D721Med (cell line): ENCODE results near the gene TBC1D16.

Source experiments
- DNase-seq: peaks from one replicate; pipeline ENCODE4 v3.0.0; 2011; ENCODE audit warnings: low spot score; ENCODE audit not compliant: insufficient read length
- FAIRE-seq: peaks from 2 replicates; lab custom pipeline; 2011; peaks lifted over from hg19 to GRCh38; lab: Jason Lieb, UNC
- CTCF ChIP-seq: IDR thresholded peaks from 2 replicates; pipeline ENCODE4 v1.5.1; 2012; ENCODE audit warnings: mild to moderate bottlenecking, control low read depth; ENCODE audit not compliant: insufficient read depth; ENCODE audit errors: missing control alignments

TBC1D16 gene

GRCh38 chr17:79985361-79985942 lies 50.2 kb downstream of the TBC1D16 start:
- FAIRE-seq (no peak), DNase-seq (no peak)
- no peak for TF ChIP-seq CTCF

- no peak for TF ChIP-seq CTCF
- FAIRE-seq = no peak
- no peak for DNase-seq
Observed at GRCh38 chr17:79984877-79985276, 50.8 kb downstream of the TBC1D16 start.

GRCh38 chr17:79984045-79984840 lies 51.4 kb downstream of the TBC1D16 start:
- DNase-seq (no peak), FAIRE-seq (no peak)
- TF ChIP-seq CTCF = no peak

- TF ChIP-seq CTCF = no peak
- no peak for FAIRE-seq
Observed at GRCh38 chr17:79983456-79983855, 52.2 kb downstream of the TBC1D16 start.

GRCh38 chr17:79982986-79983385 lies 52.7 kb downstream of the TBC1D16 start:
- FAIRE-seq (no peak), DNase-seq (no peak)
- no peak for TF ChIP-seq CTCF

More at GRCh38 chr17:79983456-79983855, 52.2 kb downstream of the TBC1D16 start:
- DNase-seq = no peak

GRCh38 chr17:79981661-79982101 lies 54.0 kb downstream of the TBC1D16 start:
- TF ChIP-seq CTCF = no peak
- no peak for DNase-seq
- FAIRE-seq = no peak

GRCh38 chr17:79981090-79981489 lies 54.6 kb downstream of the TBC1D16 start:
- DNase-seq (no peak), FAIRE-seq (no peak)
- no peak for TF ChIP-seq CTCF
